HepG2 (cell line): ENCODE measurements around the gene EFNA3. TPM values are rescaled to one million over a fixed set of nuclear protein-coding genes. Genes with fewer than 3 reads are reported as not detected.
A peak's percentile ranks its signal among the peaks of the same experiment; 100 is the strongest.

Experiments
- BRD4 ChIP-seq: sonication (generic); formaldehyde crosslinking; IDR thresholded peaks from 2 replicates; pipeline ENCODE4 v1.4.0; 2020; ENCODE audit warnings: missing genetic modification reagents
- CHD4 ChIP-seq: fragments of 200-600 bp; sonication (generic); IDR thresholded peaks from 2 replicates; pipeline ENCODE4 v1.7.0; 2017; ENCODE audit warnings: mild to moderate bottlenecking, low read length, borderline replicate concordance
- EEA1 ChIP-seq: sonication (generic); formaldehyde crosslinking; IDR thresholded peaks from 2 replicates; pipeline ENCODE4 v1.5.1; 2020; ENCODE audit warnings: mild to moderate bottlenecking, missing genetic modification reagents, borderline replicate concordance
- HCFC1 ChIP-seq: fragments of 150-350 bp; IDR thresholded peaks from 2 replicates; pipeline ENCODE4 v1.6.1; 2014; ENCODE audit warnings: low read depth, low read length
- PTBP1 ChIP-seq: fragments of 200-400 bp; formaldehyde crosslinking; IDR thresholded peaks from 2 replicates; pipeline ENCODE4 v1.6.1; 2018; ENCODE audit warnings: low read length, low read depth; ENCODE audit not compliant: poor library complexity, severe bottlenecking
- SCMH1 ChIP-seq: sonication (generic); formaldehyde crosslinking; IDR thresholded peaks from 2 replicates; pipeline ENCODE4 v1.9.0; 2021; ENCODE audit warnings: missing genetic modification reagents, mild to moderate bottlenecking, borderline replicate concordance
- SIX4 ChIP-seq: sonication (generic); formaldehyde crosslinking; IDR thresholded peaks from 2 replicates; pipeline ENCODE4 v1.4.0; 2020; ENCODE audit warnings: missing genetic modification reagents
- TCF7 ChIP-seq: sonication (generic); IDR thresholded peaks from 2 replicates; pipeline ENCODE4 v1.6.1; 2016; ENCODE audit warnings: antibody characterized with exemption, low read depth
- ZNF350 ChIP-seq: sonication (generic); formaldehyde crosslinking; IDR thresholded peaks from 2 replicates; pipeline ENCODE4 v1.4.0; 2020; ENCODE audit warnings: mild to moderate bottlenecking, low read depth, missing genetic modification reagents, borderline replicate concordance
- ZNF615 ChIP-seq: sonication (generic); formaldehyde crosslinking; IDR thresholded peaks from 2 replicates; pipeline ENCODE4 v1.5.0; 2020; ENCODE audit warnings: mild to moderate bottlenecking, missing genetic modification reagents, borderline replicate concordance
- polyA plus RNA-seq, 8 experiments: library from polyadenylated mRNA; depleted of rRNA in 3 of 8; stranded (reverse) in 7 of 8; unstranded in 1 of 8; fragments of >200 nt; fragmentation: Illumina TruSeq in 4 of 8; extraction: Trizol in 4 of 8; gene quantifications; 2 replicates each; pipeline versions ENCODE4 v1.2.1 to v1.2.3, GENCODE V29; 2011 to 2016; ENCODE audit warnings: low read depth in 4 of 8, missing spikeins in 1 of 8, mixed read lengths in 1 of 8; ENCODE audit not compliant: insufficient read depth in 1 of 8
- total RNA-seq, 5 experiments: library from RNA; depleted of rRNA; stranded (reverse); fragments of >200 nt; fragmentation: Illumina TruSeq; extraction: Trizol; gene quantifications; 2 replicates each; pipeline ENCODE4 v1.2.3, GENCODE V29; 2016; ENCODE audit warnings: low read depth in 1 of 5
- TF ChIP-seq, protein P1 (sequence below): sonication (generic); formaldehyde crosslinking; IDR thresholded peaks from 2 replicates; pipeline ENCODE4 v1.4.0; 2020; ENCODE audit warnings: mild to moderate bottlenecking, missing genetic modification reagents
- TF ChIP-seq, protein P2 (sequence below): IDR thresholded peaks from 2 replicates; pipeline ENCODE4 v1.6.1; 2016; ENCODE audit warnings: low read depth
- TF ChIP-seq, protein P3 (sequence below): sonication (generic); formaldehyde crosslinking; IDR thresholded peaks from 2 replicates; pipeline ENCODE4 v1.4.0; 2020; ENCODE audit warnings: missing genetic modification reagents
- TF ChIP-seq, protein P4 (sequence below): sonication (generic); formaldehyde crosslinking; IDR thresholded peaks from 2 replicates; pipeline ENCODE4 v1.8.0; 2023; ENCODE audit warnings: mild to moderate bottlenecking, missing genetic modification reagents
- TF ChIP-seq, protein P5 (sequence below): fragments of 450-650 bp; IDR thresholded peaks from 2 replicates; pipeline ENCODE4 v1.6.1; 2017; ENCODE audit warnings: mild to moderate bottlenecking

Gene EFNA3
- total and polyA plus RNA-seq, 2 of the 13 experiments (the other 11 are each of a cell fraction or from before 2014, with no cell fraction given): 1.0 to 5.7 TPM

DNA sequence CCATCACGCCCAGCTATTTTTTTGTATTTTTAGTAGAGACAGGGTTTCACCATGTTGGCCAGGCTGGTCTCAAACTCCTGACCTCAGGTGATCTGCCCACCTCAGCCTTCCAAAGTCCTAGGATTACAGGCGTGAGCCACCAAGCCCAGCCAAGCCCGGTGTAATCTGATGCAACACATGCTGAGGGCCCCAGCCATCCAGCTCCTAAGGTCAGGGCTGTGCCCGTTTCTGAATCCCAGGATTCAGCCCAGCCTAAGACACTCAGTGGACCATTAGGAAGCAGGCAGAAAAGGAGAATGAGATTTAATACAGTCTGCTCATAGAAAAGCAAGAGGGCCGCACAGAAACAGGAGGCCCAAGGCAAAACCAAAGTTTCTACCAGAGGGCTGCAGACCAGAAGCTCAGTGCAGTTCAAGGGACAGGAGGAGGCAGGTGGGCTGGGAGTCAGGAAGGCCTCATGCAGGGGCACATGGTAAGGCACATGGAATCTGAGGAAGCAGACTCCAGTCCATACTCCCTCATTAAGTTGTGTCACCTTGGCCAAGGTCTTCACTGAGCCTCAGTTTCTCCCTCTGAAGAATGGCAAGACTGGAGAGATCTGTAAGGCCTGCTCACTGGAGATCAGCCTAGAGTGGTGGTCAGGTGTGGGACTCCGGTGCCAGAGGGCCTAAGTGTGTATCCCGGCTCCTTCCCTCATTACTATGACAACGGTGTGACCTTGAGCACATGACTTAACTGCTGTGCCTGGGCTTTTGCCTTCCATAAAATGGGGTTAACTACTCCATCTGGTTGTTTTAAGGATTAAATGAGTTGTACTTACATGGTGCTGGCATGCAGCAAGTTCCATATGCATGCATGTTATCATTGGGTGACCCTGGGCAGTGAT, 29.9 kb upstream of the EFNA3 start (continued):
- TF ChIP-seq HCFC1 (no peak), CHD4 (no peak), ZNF615 (CRISPR knock-in tag) (no peak), SCMH1 (CRISPR knock-in tag) (no peak), BRD4 (CRISPR knock-in tag) (no peak), EEA1 (CRISPR knock-in tag) (no peak), ZNF350 (CRISPR knock-in tag) (no peak), TCF7 (no peak), PTBP1 (no peak), SIX4 (CRISPR knock-in tag) (0 out of 2 replicates have a peak, but pooled peaks have one; percentile 55)
- TF ChIP-seq, protein P1, sequence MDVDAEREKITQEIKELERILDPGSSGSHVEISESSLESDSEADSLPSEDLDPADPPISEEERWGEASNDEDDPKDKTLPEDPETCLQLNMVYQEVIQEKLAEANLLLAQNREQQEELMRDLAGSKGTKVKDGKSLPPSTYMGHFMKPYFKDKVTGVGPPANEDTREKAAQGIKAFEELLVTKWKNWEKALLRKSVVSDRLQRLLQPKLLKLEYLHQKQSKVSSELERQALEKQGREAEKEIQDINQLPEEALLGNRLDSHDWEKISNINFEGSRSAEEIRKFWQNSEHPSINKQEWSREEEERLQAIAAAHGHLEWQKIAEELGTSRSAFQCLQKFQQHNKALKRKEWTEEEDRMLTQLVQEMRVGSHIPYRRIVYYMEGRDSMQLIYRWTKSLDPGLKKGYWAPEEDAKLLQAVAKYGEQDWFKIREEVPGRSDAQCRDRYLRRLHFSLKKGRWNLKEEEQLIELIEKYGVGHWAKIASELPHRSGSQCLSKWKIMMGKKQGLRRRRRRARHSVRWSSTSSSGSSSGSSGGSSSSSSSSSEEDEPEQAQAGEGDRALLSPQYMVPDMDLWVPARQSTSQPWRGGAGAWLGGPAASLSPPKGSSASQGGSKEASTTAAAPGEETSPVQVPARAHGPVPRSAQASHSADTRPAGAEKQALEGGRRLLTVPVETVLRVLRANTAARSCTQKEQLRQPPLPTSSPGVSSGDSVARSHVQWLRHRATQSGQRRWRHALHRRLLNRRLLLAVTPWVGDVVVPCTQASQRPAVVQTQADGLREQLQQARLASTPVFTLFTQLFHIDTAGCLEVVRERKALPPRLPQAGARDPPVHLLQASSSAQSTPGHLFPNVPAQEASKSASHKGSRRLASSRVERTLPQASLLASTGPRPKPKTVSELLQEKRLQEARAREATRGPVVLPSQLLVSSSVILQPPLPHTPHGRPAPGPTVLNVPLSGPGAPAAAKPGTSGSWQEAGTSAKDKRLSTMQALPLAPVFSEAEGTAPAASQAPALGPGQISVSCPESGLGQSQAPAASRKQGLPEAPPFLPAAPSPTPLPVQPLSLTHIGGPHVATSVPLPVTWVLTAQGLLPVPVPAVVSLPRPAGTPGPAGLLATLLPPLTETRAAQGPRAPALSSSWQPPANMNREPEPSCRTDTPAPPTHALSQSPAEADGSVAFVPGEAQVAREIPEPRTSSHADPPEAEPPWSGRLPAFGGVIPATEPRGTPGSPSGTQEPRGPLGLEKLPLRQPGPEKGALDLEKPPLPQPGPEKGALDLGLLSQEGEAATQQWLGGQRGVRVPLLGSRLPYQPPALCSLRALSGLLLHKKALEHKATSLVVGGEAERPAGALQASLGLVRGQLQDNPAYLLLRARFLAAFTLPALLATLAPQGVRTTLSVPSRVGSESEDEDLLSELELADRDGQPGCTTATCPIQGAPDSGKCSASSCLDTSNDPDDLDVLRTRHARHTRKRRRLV (CRISPR knock-in tag): no peak
- TF ChIP-seq, protein P2, sequence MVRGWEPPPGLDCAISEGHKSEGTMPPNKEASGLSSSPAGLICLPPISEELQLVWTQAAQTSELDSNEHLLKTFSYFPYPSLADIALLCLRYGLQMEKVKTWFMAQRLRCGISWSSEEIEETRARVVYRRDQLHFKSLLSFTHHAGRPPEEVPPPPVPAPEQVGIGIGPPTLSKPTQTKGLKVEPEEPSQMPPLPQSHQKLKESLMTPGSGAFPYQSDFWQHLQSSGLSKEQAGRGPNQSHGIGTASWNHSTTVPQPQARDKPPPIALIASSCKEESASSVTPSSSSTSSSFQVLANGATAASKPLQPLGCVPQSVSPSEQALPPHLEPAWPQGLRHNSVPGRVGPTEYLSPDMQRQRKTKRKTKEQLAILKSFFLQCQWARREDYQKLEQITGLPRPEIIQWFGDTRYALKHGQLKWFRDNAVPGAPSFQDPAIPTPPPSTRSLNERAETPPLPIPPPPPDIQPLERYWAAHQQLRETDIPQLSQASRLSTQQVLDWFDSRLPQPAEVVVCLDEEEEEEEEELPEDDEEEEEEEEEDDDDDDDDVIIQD (CRISPR knock-in tag): no peak
- TF ChIP-seq, protein P3, sequence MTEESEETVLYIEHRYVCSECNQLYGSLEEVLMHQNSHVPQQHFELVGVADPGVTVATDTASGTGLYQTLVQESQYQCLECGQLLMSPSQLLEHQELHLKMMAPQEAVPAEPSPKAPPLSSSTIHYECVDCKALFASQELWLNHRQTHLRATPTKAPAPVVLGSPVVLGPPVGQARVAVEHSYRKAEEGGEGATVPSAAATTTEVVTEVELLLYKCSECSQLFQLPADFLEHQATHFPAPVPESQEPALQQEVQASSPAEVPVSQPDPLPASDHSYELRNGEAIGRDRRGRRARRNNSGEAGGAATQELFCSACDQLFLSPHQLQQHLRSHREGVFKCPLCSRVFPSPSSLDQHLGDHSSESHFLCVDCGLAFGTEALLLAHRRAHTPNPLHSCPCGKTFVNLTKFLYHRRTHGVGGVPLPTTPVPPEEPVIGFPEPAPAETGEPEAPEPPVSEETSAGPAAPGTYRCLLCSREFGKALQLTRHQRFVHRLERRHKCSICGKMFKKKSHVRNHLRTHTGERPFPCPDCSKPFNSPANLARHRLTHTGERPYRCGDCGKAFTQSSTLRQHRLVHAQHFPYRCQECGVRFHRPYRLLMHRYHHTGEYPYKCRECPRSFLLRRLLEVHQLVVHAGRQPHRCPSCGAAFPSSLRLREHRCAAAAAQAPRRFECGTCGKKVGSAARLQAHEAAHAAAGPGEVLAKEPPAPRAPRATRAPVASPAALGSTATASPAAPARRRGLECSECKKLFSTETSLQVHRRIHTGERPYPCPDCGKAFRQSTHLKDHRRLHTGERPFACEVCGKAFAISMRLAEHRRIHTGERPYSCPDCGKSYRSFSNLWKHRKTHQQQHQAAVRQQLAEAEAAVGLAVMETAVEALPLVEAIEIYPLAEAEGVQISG (CRISPR knock-in tag): no peak
- TF ChIP-seq, protein P4, sequence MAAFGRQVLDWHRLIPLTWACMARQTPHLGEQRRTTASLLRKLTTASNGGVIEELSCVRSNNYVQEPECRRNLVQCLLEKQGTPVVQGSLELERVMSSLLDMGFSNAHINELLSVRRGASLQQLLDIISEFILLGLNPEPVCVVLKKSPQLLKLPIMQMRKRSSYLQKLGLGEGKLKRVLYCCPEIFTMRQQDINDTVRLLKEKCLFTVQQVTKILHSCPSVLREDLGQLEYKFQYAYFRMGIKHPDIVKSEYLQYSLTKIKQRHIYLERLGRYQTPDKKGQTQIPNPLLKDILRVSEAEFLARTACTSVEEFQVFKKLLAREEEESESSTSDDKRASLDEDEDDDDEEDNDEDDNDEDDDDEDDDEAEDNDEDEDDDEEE: no peak
- TF ChIP-seq, protein P5, sequence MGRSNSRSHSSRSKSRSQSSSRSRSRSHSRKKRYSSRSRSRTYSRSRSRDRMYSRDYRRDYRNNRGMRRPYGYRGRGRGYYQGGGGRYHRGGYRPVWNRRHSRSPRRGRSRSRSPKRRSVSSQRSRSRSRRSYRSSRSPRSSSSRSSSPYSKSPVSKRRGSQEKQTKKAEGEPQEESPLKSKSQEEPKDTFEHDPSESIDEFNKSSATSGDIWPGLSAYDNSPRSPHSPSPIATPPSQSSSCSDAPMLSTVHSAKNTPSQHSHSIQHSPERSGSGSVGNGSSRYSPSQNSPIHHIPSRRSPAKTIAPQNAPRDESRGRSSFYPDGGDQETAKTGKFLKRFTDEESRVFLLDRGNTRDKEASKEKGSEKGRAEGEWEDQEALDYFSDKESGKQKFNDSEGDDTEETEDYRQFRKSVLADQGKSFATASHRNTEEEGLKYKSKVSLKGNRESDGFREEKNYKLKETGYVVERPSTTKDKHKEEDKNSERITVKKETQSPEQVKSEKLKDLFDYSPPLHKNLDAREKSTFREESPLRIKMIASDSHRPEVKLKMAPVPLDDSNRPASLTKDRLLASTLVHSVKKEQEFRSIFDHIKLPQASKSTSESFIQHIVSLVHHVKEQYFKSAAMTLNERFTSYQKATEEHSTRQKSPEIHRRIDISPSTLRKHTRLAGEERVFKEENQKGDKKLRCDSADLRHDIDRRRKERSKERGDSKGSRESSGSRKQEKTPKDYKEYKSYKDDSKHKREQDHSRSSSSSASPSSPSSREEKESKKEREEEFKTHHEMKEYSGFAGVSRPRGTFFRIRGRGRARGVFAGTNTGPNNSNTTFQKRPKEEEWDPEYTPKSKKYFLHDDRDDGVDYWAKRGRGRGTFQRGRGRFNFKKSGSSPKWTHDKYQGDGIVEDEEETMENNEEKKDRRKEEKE: no peak
